Measurements from ENCODE around the gene CEACAM18.

Gene CEACAM18

DNA sequence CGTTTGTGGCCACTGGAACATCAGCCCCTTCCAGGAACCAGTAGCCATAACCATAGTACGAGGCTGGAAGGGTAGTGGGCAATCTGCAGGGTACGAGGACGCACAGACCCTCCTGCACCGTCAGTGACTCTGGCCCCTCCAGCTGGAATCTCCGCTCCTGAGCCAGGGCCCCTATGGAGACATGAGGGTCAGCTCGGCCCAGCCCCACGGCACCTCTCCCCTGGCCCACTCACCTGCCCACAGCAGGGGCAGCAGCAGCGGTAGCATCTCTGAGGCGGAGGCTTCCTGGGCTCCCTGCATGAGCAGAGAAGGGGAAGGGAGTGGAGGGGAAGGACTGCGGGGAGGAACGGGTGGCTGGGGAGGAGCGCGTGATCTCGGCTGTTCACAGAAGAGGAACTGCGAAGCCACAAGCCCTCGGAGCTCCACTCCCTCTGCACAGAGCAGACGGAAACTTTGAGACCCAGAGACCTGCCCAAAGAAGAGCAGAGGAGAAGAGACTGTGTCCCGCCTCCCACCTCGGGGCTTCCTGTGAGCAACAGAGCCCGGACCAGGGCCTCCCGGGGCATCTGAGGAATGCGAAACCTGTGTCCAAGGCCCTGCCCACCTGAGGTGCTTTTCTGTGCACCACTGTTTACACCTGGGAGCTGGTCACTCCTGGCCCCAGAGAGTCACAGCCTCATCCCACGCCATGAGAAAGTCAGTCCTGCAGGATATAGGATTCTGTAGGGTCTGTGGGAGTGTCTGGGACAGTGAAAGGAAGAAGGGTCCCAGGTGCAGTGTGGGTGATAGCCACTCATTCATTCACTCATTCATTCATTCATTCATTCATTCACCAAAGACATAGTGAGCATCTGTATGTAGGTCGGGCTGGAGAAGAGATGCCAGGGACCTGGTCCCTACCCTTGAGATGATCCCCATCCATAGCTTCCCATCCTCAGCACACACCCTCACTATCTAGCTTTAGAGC is 53.3 kb downstream of the CEACAM18 start, which contains the start of gene SIGLEC6:
SIGLEC6 (minus strand) TSS at position 322 of the 967 bp plus-strand sequence; CDS start at position 300, 22 bp downstream.
- DNase-seq = peak in 7 of 14 donors; percentile 9 to 57 (median 22)

- DNase-seq = no peak
These were observed 57.2 kb downstream of the CEACAM18 start for GRCh38 chr19:51535535-51535934.

GRCh38 chr19:51539821-51540366 is 61.6 kb downstream of the CEACAM18 start:
- DNase-seq = no peak
